HepG2 (cell line): ENCODE data around the gene NTN5. TPM values are rescaled to one million over a fixed set of nuclear protein-coding genes. Genes with fewer than 3 reads are reported as not detected.

Experiments
- FIP1L1 ChIP-seq: fragments of 200-400 bp; formaldehyde crosslinking; IDR thresholded peaks from 2 replicates; pipeline ENCODE4 v1.6.1; 2018; ENCODE audit warnings: low read depth, mild to moderate bottlenecking, low read length, moderate library complexity, borderline replicate concordance; ENCODE audit not compliant: insufficient read depth
- HMGXB3 ChIP-seq: sonication (generic); formaldehyde crosslinking; IDR thresholded peaks from 2 replicates; pipeline ENCODE4 v1.4.0; 2020; ENCODE audit warnings: missing genetic modification reagents, borderline replicate concordance
- IRX3 ChIP-seq: sonication (generic); formaldehyde crosslinking; IDR thresholded peaks from 2 replicates; pipeline ENCODE4 v1.8.1; 2023; ENCODE audit warnings: mild to moderate bottlenecking, low read depth, missing genetic modification reagents, borderline replicate concordance
- KAT8 ChIP-seq: IDR thresholded peaks from 2 replicates; pipeline ENCODE4 v1.6.1; 2016; ENCODE audit warnings: missing genetic modification reagents, missing compliant biosample characterization
- KDM5B ChIP-seq: sonication (generic); formaldehyde crosslinking; IDR thresholded peaks from 2 replicates; pipeline ENCODE4 v1.4.0; 2020; ENCODE audit warnings: missing genetic modification reagents, mild to moderate bottlenecking, borderline replicate concordance
- NBN ChIP-seq: fragments of 450-650 bp; conservative IDR thresholded peaks from 2 replicates; pipeline ENCODE4 v1.6.1; 2017
- POGK ChIP-seq: sonication (generic); formaldehyde crosslinking; conservative IDR thresholded peaks from 2 replicates; pipeline ENCODE4 v1.8.0; 2022; ENCODE audit warnings: mild to moderate bottlenecking, moderate library complexity, missing genetic modification reagents
- PPARG ChIP-seq: conservative IDR thresholded peaks from 2 replicates; pipeline ENCODE4 v1.6.1; 2016; ENCODE audit warnings: missing biosample characterization, missing genetic modification reagents
- PTBP1 ChIP-seq: fragments of 200-400 bp; formaldehyde crosslinking; IDR thresholded peaks from 2 replicates; pipeline ENCODE4 v1.6.1; 2018; ENCODE audit warnings: low read length, low read depth; ENCODE audit not compliant: poor library complexity, severe bottlenecking
- SPEN ChIP-seq: sonication (generic); formaldehyde crosslinking; IDR thresholded peaks from 2 replicates; pipeline ENCODE4 v1.5.1; 2020; ENCODE audit warnings: low read depth, mild to moderate bottlenecking, missing genetic modification reagents
- TARDBP ChIP-seq: sonication (generic); formaldehyde crosslinking; IDR thresholded peaks from 2 replicates; pipeline ENCODE4 v1.8.0; 2022; ENCODE audit warnings: mild to moderate bottlenecking, missing genetic modification reagents
- ZNF121 ChIP-seq: sonication (generic); formaldehyde crosslinking; IDR thresholded peaks from 2 replicates; pipeline ENCODE4 v1.5.0; 2020; ENCODE audit warnings: mild to moderate bottlenecking, missing genetic modification reagents
- polyA plus RNA-seq, 8 experiments: library from polyadenylated mRNA; depleted of rRNA in 3 of 8; stranded (reverse) in 7 of 8; unstranded in 1 of 8; fragments of >200 nt; fragmentation: Illumina TruSeq in 4 of 8; extraction: Trizol in 4 of 8; gene quantifications; 2 replicates each; pipeline versions ENCODE4 v1.2.1 to v1.2.3, GENCODE V29; 2011 to 2016; ENCODE audit warnings: low read depth in 4 of 8, missing spikeins in 1 of 8, mixed read lengths in 1 of 8; ENCODE audit not compliant: insufficient read depth in 1 of 8
- total RNA-seq, 5 experiments: library from RNA; depleted of rRNA; stranded (reverse); fragments of >200 nt; fragmentation: Illumina TruSeq; extraction: Trizol; gene quantifications; 2 replicates each; pipeline ENCODE4 v1.2.3, GENCODE V29; 2016; ENCODE audit warnings: low read depth in 1 of 5
- TF ChIP-seq, protein P1 (sequence below): sonication (generic); formaldehyde crosslinking; IDR thresholded peaks from 2 replicates; pipeline ENCODE4 v1.4.0; 2020; ENCODE audit warnings: mild to moderate bottlenecking, missing genetic modification reagents
- TF ChIP-seq, protein P2 (sequence below): sonication (generic); formaldehyde crosslinking; IDR thresholded peaks from 2 replicates; pipeline ENCODE4 v1.5.1; 2020; ENCODE audit warnings: missing genetic modification reagents, mild to moderate bottlenecking, borderline replicate concordance
- TF ChIP-seq, protein P3 (sequence below): sonication (generic); formaldehyde crosslinking; IDR thresholded peaks from 2 replicates; pipeline ENCODE4 v1.4.0; 2020; ENCODE audit warnings: missing genetic modification reagents
- TF ChIP-seq, protein P4 (sequence below): sonication (generic); formaldehyde crosslinking; IDR thresholded peaks from 2 replicates; pipeline ENCODE4 v1.4.0; 2020; ENCODE audit warnings: missing genetic modification reagents

The NTN5 gene
- total and polyA plus RNA-seq, 2 of the 13 experiments (the other 11 are each of a cell fraction or from before 2014, with no cell fraction given) = 0.05 TPM; not detected in 1

DNA sequence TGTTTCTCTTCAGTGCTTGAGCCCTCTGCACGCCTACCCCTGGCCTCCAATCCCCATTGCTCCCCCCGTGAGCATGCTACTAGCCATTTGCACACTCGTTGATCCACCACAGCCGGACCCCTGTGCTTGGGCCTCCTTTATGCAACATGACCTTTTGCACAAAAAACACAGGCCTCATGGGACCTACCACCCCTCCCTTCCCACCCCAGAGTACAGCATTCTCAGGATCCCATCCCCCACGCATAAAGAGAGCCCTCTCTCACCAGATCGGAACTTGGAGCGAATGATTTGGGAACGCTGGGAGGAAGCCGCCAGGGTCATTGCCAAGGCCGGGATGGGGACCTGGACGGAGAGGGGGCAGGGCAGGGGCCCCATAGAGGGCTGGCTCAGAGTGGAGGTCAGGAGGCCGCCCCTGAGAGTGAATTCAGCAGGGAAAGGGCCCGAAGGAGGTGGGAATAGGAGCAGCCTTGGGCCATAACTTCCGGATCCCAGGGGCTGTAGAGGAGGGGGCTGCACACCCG, 46.0 kb upstream of the NTN5 start (continued):
- TF ChIP-seq HMGXB3 (CRISPR knock-in tag) (0 out of 2 replicates have a peak, but pooled peaks have one; percentile 22), TARDBP (CRISPR knock-in tag) (peak; percentile 78), NBN (no peak), POGK (peak; percentile 50; the same call in 1 of the 2 replicates), PTBP1 (no peak), PPARG (CRISPR knock-in tag) (peak; percentile 98), FIP1L1 (no peak), KAT8 (peak; percentile 73), IRX3 (CRISPR knock-in tag) (no peak), ZNF121 (no peak), SPEN (peak; percentile 42), KDM5B (CRISPR knock-in tag) (no peak)
- TF ChIP-seq, protein P1, sequence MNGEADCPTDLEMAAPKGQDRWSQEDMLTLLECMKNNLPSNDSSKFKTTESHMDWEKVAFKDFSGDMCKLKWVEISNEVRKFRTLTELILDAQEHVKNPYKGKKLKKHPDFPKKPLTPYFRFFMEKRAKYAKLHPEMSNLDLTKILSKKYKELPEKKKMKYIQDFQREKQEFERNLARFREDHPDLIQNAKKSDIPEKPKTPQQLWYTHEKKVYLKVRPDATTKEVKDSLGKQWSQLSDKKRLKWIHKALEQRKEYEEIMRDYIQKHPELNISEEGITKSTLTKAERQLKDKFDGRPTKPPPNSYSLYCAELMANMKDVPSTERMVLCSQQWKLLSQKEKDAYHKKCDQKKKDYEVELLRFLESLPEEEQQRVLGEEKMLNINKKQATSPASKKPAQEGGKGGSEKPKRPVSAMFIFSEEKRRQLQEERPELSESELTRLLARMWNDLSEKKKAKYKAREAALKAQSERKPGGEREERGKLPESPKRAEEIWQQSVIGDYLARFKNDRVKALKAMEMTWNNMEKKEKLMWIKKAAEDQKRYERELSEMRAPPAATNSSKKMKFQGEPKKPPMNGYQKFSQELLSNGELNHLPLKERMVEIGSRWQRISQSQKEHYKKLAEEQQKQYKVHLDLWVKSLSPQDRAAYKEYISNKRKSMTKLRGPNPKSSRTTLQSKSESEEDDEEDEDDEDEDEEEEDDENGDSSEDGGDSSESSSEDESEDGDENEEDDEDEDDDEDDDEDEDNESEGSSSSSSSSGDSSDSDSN (CRISPR knock-in tag) = peak; percentile 4; the same call in 1 of the 2 replicates
- TF ChIP-seq, protein P2, sequence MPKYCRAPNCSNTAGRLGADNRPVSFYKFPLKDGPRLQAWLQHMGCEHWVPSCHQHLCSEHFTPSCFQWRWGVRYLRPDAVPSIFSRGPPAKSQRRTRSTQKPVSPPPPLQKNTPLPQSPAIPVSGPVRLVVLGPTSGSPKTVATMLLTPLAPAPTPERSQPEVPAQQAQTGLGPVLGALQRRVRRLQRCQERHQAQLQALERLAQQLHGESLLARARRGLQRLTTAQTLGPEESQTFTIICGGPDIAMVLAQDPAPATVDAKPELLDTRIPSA (CRISPR knock-in tag) = no peak
- TF ChIP-seq, protein P3, sequence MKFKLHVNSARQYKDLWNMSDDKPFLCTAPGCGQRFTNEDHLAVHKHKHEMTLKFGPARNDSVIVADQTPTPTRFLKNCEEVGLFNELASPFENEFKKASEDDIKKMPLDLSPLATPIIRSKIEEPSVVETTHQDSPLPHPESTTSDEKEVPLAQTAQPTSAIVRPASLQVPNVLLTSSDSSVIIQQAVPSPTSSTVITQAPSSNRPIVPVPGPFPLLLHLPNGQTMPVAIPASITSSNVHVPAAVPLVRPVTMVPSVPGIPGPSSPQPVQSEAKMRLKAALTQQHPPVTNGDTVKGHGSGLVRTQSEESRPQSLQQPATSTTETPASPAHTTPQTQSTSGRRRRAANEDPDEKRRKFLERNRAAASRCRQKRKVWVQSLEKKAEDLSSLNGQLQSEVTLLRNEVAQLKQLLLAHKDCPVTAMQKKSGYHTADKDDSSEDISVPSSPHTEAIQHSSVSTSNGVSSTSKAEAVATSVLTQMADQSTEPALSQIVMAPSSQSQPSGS (CRISPR knock-in tag) = peak; percentile 67; the same call in 1 of the 2 replicates
- TF ChIP-seq, protein P4, sequence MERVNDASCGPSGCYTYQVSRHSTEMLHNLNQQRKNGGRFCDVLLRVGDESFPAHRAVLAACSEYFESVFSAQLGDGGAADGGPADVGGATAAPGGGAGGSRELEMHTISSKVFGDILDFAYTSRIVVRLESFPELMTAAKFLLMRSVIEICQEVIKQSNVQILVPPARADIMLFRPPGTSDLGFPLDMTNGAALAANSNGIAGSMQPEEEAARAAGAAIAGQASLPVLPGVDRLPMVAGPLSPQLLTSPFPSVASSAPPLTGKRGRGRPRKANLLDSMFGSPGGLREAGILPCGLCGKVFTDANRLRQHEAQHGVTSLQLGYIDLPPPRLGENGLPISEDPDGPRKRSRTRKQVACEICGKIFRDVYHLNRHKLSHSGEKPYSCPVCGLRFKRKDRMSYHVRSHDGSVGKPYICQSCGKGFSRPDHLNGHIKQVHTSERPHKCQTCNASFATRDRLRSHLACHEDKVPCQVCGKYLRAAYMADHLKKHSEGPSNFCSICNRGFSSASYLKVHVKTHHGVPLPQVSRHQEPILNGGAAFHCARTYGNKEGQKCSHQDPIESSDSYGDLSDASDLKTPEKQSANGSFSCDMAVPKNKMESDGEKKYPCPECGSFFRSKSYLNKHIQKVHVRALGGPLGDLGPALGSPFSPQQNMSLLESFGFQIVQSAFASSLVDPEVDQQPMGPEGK (CRISPR knock-in tag) = peak; percentile 85
